Ovary (tissue), 9 donors: ENCODE measurements around the gene LRFN2. TPM values are rescaled to one million over a fixed set of nuclear protein-coding genes. Genes with fewer than 3 reads are reported as not detected.

Experiments
- DNase-seq, 5 donors: peaks; one replicate each; pipeline ENCODE4 v3.0.0-alpha.2; 2019 to 2020
- H3K27ac ChIP-seq, 2 donors: fragments of 200-600 bp; one replicate each; pipeline versions ENCODE4 v1.5.1 to v1.8.0; 2019 to 2022
- H3K27me3 ChIP-seq: fragments of 200-600 bp; one replicate; pipeline ENCODE4 v1.8.0; 2022
- H3K36me3 ChIP-seq: fragments of 200-600 bp; sonication (generic); one replicate; pipeline ENCODE4 v1.5.1; 2019
- H3K4me1 ChIP-seq: one replicate; pipeline ENCODE4 v1.8.1; 2013; ENCODE audit warnings: mild to moderate bottlenecking, moderate library complexity; ENCODE audit not compliant: insufficient read depth
- H3K4me3 ChIP-seq: fragments of 200-600 bp; sonication (generic); one replicate; pipeline ENCODE4 v1.5.1; 2017
- H3K9me3 ChIP-seq, 2 donors: fragments of 200-600 bp in 1 of 2; sonication (generic) in 1 of 2; one replicate each; pipeline versions ENCODE4 v1.5.1 to v1.8.1; 2013 to 2019; ENCODE audit warnings: mild to moderate bottlenecking in 1 of 2, moderate library complexity in 1 of 2
- CTCF ChIP-seq, 3 donors: fragments of 450-650 bp in 2 of 3; fragments of 200-600 bp in 1 of 3; IDR thresholded peaks; one replicate each; pipeline versions ENCODE4 v1.5.1 to v1.8.0; 2016 to 2022; ENCODE audit warnings: antibody characterized with exemption in 3 of 3, mild to moderate bottlenecking in 1 of 3
- EP300 ChIP-seq: sonication (generic); formaldehyde crosslinking; IDR thresholded peaks from one replicate; pipeline ENCODE4 v1.6.1; 2017; ENCODE audit warnings: antibody characterized with exemption
- POLR2A ChIP-seq: fragments of 450-650 bp; IDR thresholded peaks from one replicate; pipeline ENCODE4 v1.6.1; 2017; ENCODE audit warnings: antibody characterized with exemption, mild to moderate bottlenecking, moderate library complexity
- WGBS, 3 donors: extraction: QIAGEN DNeasy Blood & Tissue Kit in 1 of 3; methylation state at CpG; one replicate each; pipeline versions ENCODE4 v1.1.5 to v1.1.7; 2013 to 2017; 5-methylcytosine and 5-hydroxymethylcytosine counted together
- intact Hi-C, 4 donors: fragments of 100-400 bp; cut with DNase I; formaldehyde crosslinking; loops; one replicate each; pipeline versions ENCODE4 v1.11.0 to v1.15.1; 2022 to 2023
- polyA plus RNA-seq, 2 donors: library from polyadenylated mRNA; stranded (reverse); fragments of 200-250 nt in 1 of 2; fragments of 350-450 nt in 1 of 2; fragmentation: Illumina TruSeq in 1 of 2; extraction: RNeasy Lipid Tissue Mini Kit (QIAGEN cat#74804) in 1 of 2; gene quantifications; one replicate each; pipeline ENCODE4 v1.2.3, GENCODE V29; 2013 to 2014
- total RNA-seq, 7 donors: library from RNA; depleted of rRNA in 2 of 7; stranded (reverse); fragments of >200 nt in 2 of 7; fragmentation: NEBNext Ultra II Directional in 3 of 7; extraction: Animal tissue kit (Norgen Biotek cat#: 25700) in 3 of 7; gene quantifications; one replicate each; pipeline versions ENCODE4 v1.1.0 to v1.2.4, GENCODE V29; 2016 to 2023
- donor health status: DM: no; HTN: no; CAD: no; lungs with moderate emphysema.
- donor health status: DM: no; HTN: no; CAD: no.
- donor health status: Bipolar disorder and iron deficiency.
- donor health status: DM: yes; HTN: yes; CAD: no.
- donor health status: DM: no; HTN: no; CAD: no.
- donor health status: DM: yes; HTN: yes; CAD: no.

The LRFN2 gene
- total and polyA plus RNA-seq, 9 donors = 0.10 to 2.2 (median 0.66) TPM

GRCh38 chr6:40371621-40372020 is 215.5 kb downstream of the LRFN2 start:
- no peak for TF ChIP-seq POLR2A
- no peak for TF ChIP-seq CTCF (IDR thresholded peaks at IDR 0.05)
- no peak for TF ChIP-seq EP300
- H3K4me3 ChIP-seq = no peak overlapping the region
- no peaks in the 10 kb centered on the region for H3K4me1 ChIP-seq
- no peaks in the 10 kb centered on the region for H3K9me3 ChIP-seq
- no peaks in the 10 kb centered on the region for H3K27me3 ChIP-seq
- WGBS, 3 donors = 42 to 76% (median 50%) methylated on average over 2 of the region's 2 CpGs
- no peak for DNase-seq
- H3K27ac ChIP-seq = no peak overlapping the region
- H3K36me3 ChIP-seq = no peaks in the 10 kb centered on the region
- intact Hi-C loops = no loop called here

- H3K4me1 ChIP-seq = no peaks in the 10 kb centered on the region
- WGBS, 3 donors = 78 to 89% (median 88%) methylated on average over 1 of the region's 1 CpG
- no peaks in the 10 kb centered on the region for H3K27me3 ChIP-seq
- TF ChIP-seq POLR2A (no peak), EP300 (no peak), CTCF (IDR thresholded peaks at IDR 0.05) (no peak)
- intact Hi-C loops = no loop called here
- H3K27ac ChIP-seq = no peak overlapping the region
- no peaks in the 10 kb centered on the region for H3K36me3 ChIP-seq
- H3K9me3 ChIP-seq = no peaks in the 10 kb centered on the region
- no peak for DNase-seq
- H3K4me3 ChIP-seq = no peak overlapping the region
Observed at GRCh38 chr6:40371095-40371494, 216.1 kb downstream of the LRFN2 start.

GRCh38 chr6:40369891-40370290 is 217.3 kb downstream of the LRFN2 start:
- DNase-seq = no peak
- TF ChIP-seq CTCF (IDR thresholded peaks at IDR 0.05) (no peak), POLR2A (no peak), EP300 (no peak)
- intact Hi-C loops = no loop called here
- no peak overlapping the region for H3K27ac ChIP-seq
- no peaks in the 10 kb centered on the region for H3K9me3 ChIP-seq
- H3K4me3 ChIP-seq = no peak overlapping the region
- H3K4me1 ChIP-seq = no peaks in the 10 kb centered on the region
- H3K36me3 ChIP-seq = no peaks in the 10 kb centered on the region
- no peaks in the 10 kb centered on the region for H3K27me3 ChIP-seq
- WGBS, 3 donors = 15 to 45% (median 26%) methylated on average over 1 of the region's 1 CpG

- no peaks in the 10 kb centered on the region for H3K27me3 ChIP-seq
- WGBS, 3 donors = 21 to 26% (median 21%) methylated on average over 2 of the region's 2 CpGs
Observed at GRCh38 chr6:40369042-40369441, 218.1 kb downstream of the LRFN2 start.

More at GRCh38 chr6:40369042-40369441, 218.1 kb downstream of the LRFN2 start:
- TF ChIP-seq EP300 (no peak), POLR2A (no peak), CTCF (IDR thresholded peaks at IDR 0.05) (no peak)
- Histone ChIP-seq H3K36me3 (no peaks in the 10 kb centered on the region), H3K27ac (no peak overlapping the region), H3K4me1 (no peaks in the 10 kb centered on the region), H3K4me3 (no peak overlapping the region), H3K9me3 (no peaks in the 10 kb centered on the region)
- DNase-seq = no peak
- intact Hi-C loops = no loop called here
